Measurements from ENCODE around the gene NELL1. TPM values are rescaled to one million over a fixed set of nuclear protein-coding genes. Genes with fewer than 3 reads are reported as not detected.

NELL1 gene
- total and polyA plus RNA-seq, 2 experiments from 2014 or later = 1.6 TPM; not detected in 1

GRCh38 chr11:21446939-21447590 is 777.7 kb downstream of the NELL1 start (continued):
- no peak for TF ChIP-seq ZNF462 (CRISPR knock-in tag; IDR thresholded peaks at IDR 0.05)

GRCh38 chr11:21447871-21448270 is 778.5 kb downstream of the NELL1 start:
- Histone ChIP-seq H3K9me2 (ENCODE audit: insufficient read depth) (no peaks in the 10 kb centered on the region; the same call in 1 of the 2 replicates), H3K27me3 (ENCODE audit: insufficient read depth) (no peaks in the 10 kb centered on the region), H3K79me2 (replicated peaks; ENCODE audit: insufficient read depth) (no peaks in the 10 kb centered on the region), H3F3A (replicated peaks; ENCODE audit: low read depth) (no peaks in the 10 kb centered on the region), H3K4me2 (0 out of 2 replicates have a peak overlapping the region, but pooled peaks have one; percentile 30), H3K27ac (ENCODE audit: low read depth) (no peak overlapping the region), H2AFZ (peak overlapping the region; percentile 89; the same call in 1 of the 2 replicates), H3K4me3 (no peak overlapping the region), H3K36me3 (ENCODE audit: insufficient read depth) (no peaks in the 10 kb centered on the region), H3K4me1 (ENCODE audit: insufficient read depth) (no peaks in the 10 kb centered on the region), H4K20me1 (replicated peaks; ENCODE audit: insufficient read depth) (no peaks in the 10 kb centered on the region)
- no peaks in the 10 kb centered on the region for H3K36me3 Mint-ChIP-seq (ENCODE audit: low read depth)
- DNase-seq (ENCODE audit: low spot score) = no peak
- H3K9me3 Mint-ChIP-seq = no peaks in the 10 kb centered on the region
- peaks cover 7% of the 10 kb centered on the region; the same call in 2 of the 3 replicates for H3K4me1 Mint-ChIP-seq
- peak; percentile 22; the same call in 2 of the 3 replicates for ATAC-seq
- 0 out of 2 replicates have a peak overlapping the region, but pooled peaks have one; percentile 18 for H3K27ac Mint-ChIP-seq
- no peak overlapping the region for H3K4me3 Mint-ChIP-seq
- H3K27me3 Mint-ChIP-seq (ENCODE audit: insufficient read depth, low read depth, poor library complexity) = no peaks in the 10 kb centered on the region
- TF ChIP-seq REST (IDR thresholded peaks at IDR 0.05; ENCODE audit: unreplicated experiment) (no peak), ETS1 (IDR thresholded peaks at IDR 0.05) (no peak), CREB1 (CRISPR knock-in tag; IDR thresholded peaks at IDR 0.05; ENCODE audit: low read depth) (no peak), EZH2 (IDR thresholded peaks at IDR 0.05; ENCODE audit: low read depth, unreplicated experiment) (no peak), ZNF114 (CRISPR knock-in tag; IDR thresholded peaks at IDR 0.05) (no peak), CTCF (conservative IDR thresholded peaks at IDR 0.05; ENCODE audit: low read depth in 2 of 2) (no peak), STAT1 (IDR thresholded peaks at IDR 0.05; ENCODE audit: unreplicated experiment) (no peak), ZNF331 (CRISPR knock-in tag; IDR thresholded peaks at IDR 0.05; ENCODE audit: low read depth) (no peak), JUNB (IDR thresholded peaks at IDR 0.05; ENCODE audit: unreplicated experiment) (no peak), EZH2phosphoT487 (IDR thresholded peaks at IDR 0.05; ENCODE audit: unreplicated experiment) (no peak), POLR2AphosphoS5 (IDR thresholded peaks at IDR 0.05; ENCODE audit: low read depth) (no peak), NANOG (IDR thresholded peaks at IDR 0.05; ENCODE audit: borderline replicate concordance) (no peak)

Measured in GM23338 (cell line).